NCI-H146 treated with DMSO at 0.1 percent for 48 hours (cell line): ENCODE measurements around the gene GTF2H1.
"Not testable (repeated sequence)": the region's sequence is repeated elsewhere in the genome, so short reads cannot be mapped to it uniquely, and the experiment has no call there.

Experiments used
- DNase-seq: peaks from one replicate; lab custom pipeline; 2025; ENCODE audit not compliant: unreplicated experiment; lab: John Stamatoyannopoulos, UW

GTF2H1 gene

GRCh38 chr11:18372201-18372600 lies 49.8 kb downstream of the GTF2H1 start:
- no peak for DNase-seq

GRCh38 chr11:18374956-18375355 lies 52.6 kb downstream of the GTF2H1 start:
- DNase-seq, result no peak

GRCh38 chr11:18375941-18376340 lies 53.6 kb downstream of the GTF2H1 start:
- DNase-seq, result no peak

GRCh38 chr11:18379201-18379600 lies 56.8 kb downstream of the GTF2H1 start:
- DNase-seq, result no peak

GRCh38 chr11:18383388-18384156 lies 61.2 kb downstream of the GTF2H1 start:
- no peak for DNase-seq

GRCh38 chr11:18384157-18384641 lies 61.8 kb downstream of the GTF2H1 start:
- DNase-seq, result no peak

GRCh38 chr11:18390088-18390487 lies 67.7 kb downstream of the GTF2H1 start:
- DNase-seq, result no peak

GRCh38 chr11:18392434-18393321 lies 70.3 kb downstream of the GTF2H1 start:
- DNase-seq, result no peak

GRCh38 chr11:18393581-18394274 lies 71.4 kb downstream of the GTF2H1 start:
- no peak for DNase-seq

- peak; percentile 86 for DNase-seq
These were observed 72.0 kb downstream of the GTF2H1 start, which contains the start of gene LDHA for GRCh38 chr11:18394275-18394927. Gene LDHA, plus strand, starts transcription at chr11:18394563. Its CDS starts 2,280 bp downstream, at chr11:18396843.

- DNase-seq, result no peak
These were observed 72.8 kb downstream of the GTF2H1 start for GRCh38 chr11:18394928-18395734.

GRCh38 chr11:18395735-18396504 lies 73.6 kb downstream of the GTF2H1 start:
- peak; percentile 95 for DNase-seq

GRCh38 chr11:18397921-18398320 lies 75.6 kb downstream of the GTF2H1 start:
- DNase-seq, result no peak

GRCh38 chr11:18401077-18401476 lies 78.7 kb downstream of the GTF2H1 start:
- not testable (repeated sequence) for DNase-seq

- DNase-seq, result no peak
These were observed 81.7 kb downstream of the GTF2H1 start for GRCh38 chr11:18404062-18404461.

GRCh38 chr11:18407400-18407799 lies 85.0 kb downstream of the GTF2H1 start:
- not testable (repeated sequence) for DNase-seq

GRCh38 chr11:18408558-18409291 lies 86.4 kb downstream of the GTF2H1 start:
- DNase-seq, result no peak

GRCh38 chr11:18416459-18416858 lies 94.1 kb downstream of the GTF2H1 start:
- DNase-seq, result no peak
